Activated CD4-positive, alpha-beta T cell treated with anti-CD3 and anti-CD28 coated beads, Interleukin-2, amount 10 ng/mL, durations not matched to agents 24 days and 14 days (primary cell): ENCODE results near the gene TMEM100. TPM values are rescaled to one million over a fixed set of nuclear protein-coding genes. Genes with fewer than 3 reads are reported as not detected.

Source experiments
- DNase-seq: peaks from one replicate; pipeline ENCODE4 v3.0.0; 2022
- H3K27ac Mint-ChIP-seq: one replicate; pipeline ENCODE4 v1.8.0; 2022; ENCODE audit warnings: mild to moderate bottlenecking, mixed read lengths
- H3K27me3 Mint-ChIP-seq: one replicate; pipeline ENCODE4 v1.8.0; 2022; ENCODE audit warnings: mixed read lengths
- H3K36me3 Mint-ChIP-seq: one replicate; pipeline ENCODE4 v1.8.0; 2022; ENCODE audit warnings: low read depth, mild to moderate bottlenecking, mixed read lengths
- H3K4me1 Mint-ChIP-seq: one replicate; pipeline ENCODE4 v1.8.0; 2021; ENCODE audit warnings: mixed read lengths
- H3K4me3 Mint-ChIP-seq: one replicate; pipeline ENCODE4 v1.8.0; 2022; ENCODE audit warnings: mild to moderate bottlenecking, moderate library complexity, mixed read lengths
- H3K9me3 Mint-ChIP-seq: one replicate; pipeline ENCODE4 v1.8.0; 2021; ENCODE audit warnings: mixed read lengths
- intact Hi-C: fragments of 100-400 bp; cut with micrococcal nuclease; formaldehyde crosslinking; loops from one replicate; pipeline ENCODE4 v1.15.1; 2023
- total RNA-seq: library from RNA; stranded (reverse); gene quantifications from 2 replicates; pipeline ENCODE4 v1.2.3, GENCODE V29; 2022

The TMEM100 gene
- total RNA-seq, 1 donor from 2014 or later, result not detected

DNA sequence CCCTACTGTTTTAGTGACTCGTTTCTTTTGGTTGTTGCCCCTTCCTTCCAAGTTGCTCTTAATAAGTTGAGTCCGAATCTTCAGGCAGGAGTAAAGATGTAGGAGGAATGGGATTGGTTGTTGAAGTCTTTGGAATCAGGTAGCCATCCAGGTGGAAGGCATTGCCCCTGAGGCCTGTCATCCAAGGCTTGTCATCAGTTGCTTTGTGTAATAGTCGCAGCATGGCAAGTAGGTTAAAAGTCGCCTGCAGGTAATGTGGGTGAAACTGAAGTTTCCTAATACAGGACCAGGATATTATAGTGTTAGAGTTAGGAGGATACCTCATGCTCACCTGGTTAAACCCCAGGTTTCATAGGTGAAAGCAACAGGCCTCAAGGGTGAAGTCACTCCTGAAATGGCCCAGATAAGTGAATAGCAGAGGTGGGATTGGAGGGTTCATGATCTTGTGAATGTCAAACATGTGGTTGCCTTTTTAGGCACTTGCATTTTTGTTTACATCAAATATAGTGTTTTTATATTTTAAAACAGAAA is 29.1 kb upstream of the TMEM100 start:
- peaks cover 10% of the 10 kb centered on the region for H3K4me1 Mint-ChIP-seq
- peak overlapping the region; percentile 80 for H3K4me3 Mint-ChIP-seq
- H3K27ac Mint-ChIP-seq, result peak overlapping the region; percentile 20
- no peaks in the 10 kb centered on the region for H3K36me3 Mint-ChIP-seq
- intact Hi-C loops, result loop anchor here (2.0 kb wide), 1 partner anchor 331 kb away; the partner anchor contains the start of gene MMD
- peaks cover 18% of the 10 kb centered on the region for H3K27me3 Mint-ChIP-seq
- no peak for DNase-seq
- no peaks in the 10 kb centered on the region for H3K9me3 Mint-ChIP-seq

- Mint-ChIP-seq H3K4me3 (peak within 1 kb of the TSS; percentile 80), H3K4me1 (peaks cover 10% of the 10 kb centered on the region), H3K36me3 (no peaks in the 10 kb centered on the region), H3K9me3 (no peaks in the 10 kb centered on the region), H3K27ac (peak within 1 kb of the TSS; percentile 20), H3K27me3 (peaks cover 24% of the 10 kb centered on the region)
- DNase-seq, result peak; percentile 97
- intact Hi-C loops, result loop anchor here (1.0 to 2.0 kb wide), 2 partner anchors 17 to 330 kb away; partner anchors contain the start of gene MMD
These were observed 28.3 kb upstream of the TMEM100 start, which contains the start of gene PCTP for GRCh38 chr17:55750750-55751657. PCTP (plus strand) TSS chr17:55751051; CDS start chr17:55751104, 53 bp downstream.

GRCh38 chr17:55749985-55750384 is 27.3 kb upstream of the TMEM100 start:
- intact Hi-C loops, result loop anchor here (1.0 to 2.0 kb wide), 2 partner anchors 16 to 329 kb away; partner anchors contain the start of gene MMD
- Mint-ChIP-seq H3K4me1 (peaks cover 10% of the 10 kb centered on the region), H3K27me3 (peaks cover 31% of the 10 kb centered on the region), H3K9me3 (no peaks in the 10 kb centered on the region), H3K27ac (no peak overlapping the region), H3K36me3 (no peaks in the 10 kb centered on the region), H3K4me3 (peak overlapping the region; percentile 80)
- no peak for DNase-seq

DNA sequence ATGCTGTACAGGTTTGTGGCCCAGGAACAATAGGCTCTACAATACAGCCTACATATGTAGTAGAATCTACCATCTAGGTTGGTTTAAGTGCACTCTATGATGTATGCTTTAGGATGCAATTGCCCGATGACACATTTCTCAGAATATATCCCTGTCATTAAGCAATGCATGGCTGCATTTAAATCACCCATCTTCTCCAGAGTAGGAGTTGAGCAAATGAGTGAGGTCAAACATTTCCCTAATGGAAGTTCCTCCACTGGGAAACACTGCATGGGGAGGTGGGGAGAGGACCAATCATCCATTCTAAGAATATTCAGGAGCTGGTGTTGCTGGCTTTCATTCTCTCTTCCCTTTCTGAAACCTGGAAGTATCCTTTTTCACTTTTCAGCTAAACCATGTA is 26.2 kb upstream of the TMEM100 start:
- H3K4me1 Mint-ChIP-seq, result peaks cover 10% of the 10 kb centered on the region
- H3K36me3 Mint-ChIP-seq, result no peaks in the 10 kb centered on the region
- intact Hi-C loops, result no loop called here
- no peak for DNase-seq
- H3K4me3 Mint-ChIP-seq, result no peak overlapping the region
- H3K27me3 Mint-ChIP-seq, result peaks cover 33% of the 10 kb centered on the region
- no peak overlapping the region for H3K27ac Mint-ChIP-seq
- H3K9me3 Mint-ChIP-seq, result no peaks in the 10 kb centered on the region

DNA sequence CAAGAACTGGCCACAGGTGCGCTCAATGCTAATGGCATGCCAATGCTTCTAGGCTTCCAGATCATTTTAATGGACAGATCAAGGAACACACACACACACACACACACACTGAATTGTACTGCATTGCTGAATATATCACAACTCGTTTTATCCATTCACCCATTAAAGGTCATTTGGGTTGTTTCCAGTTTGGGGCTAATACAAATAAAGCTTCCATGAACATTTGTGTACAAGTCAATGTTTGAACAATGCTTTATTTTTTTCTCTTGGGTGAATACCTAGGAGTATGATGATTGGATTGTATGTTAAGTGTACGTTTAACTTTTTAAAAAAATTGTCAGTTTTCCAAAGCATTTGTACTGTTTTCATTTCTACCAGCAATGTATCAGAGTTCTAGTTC is 24.5 kb upstream of the TMEM100 start:
- no peaks in the 10 kb centered on the region for H3K36me3 Mint-ChIP-seq
- H3K27me3 Mint-ChIP-seq, result peaks cover 38% of the 10 kb centered on the region
- H3K9me3 Mint-ChIP-seq, result no peaks in the 10 kb centered on the region
- no peak overlapping the region for H3K27ac Mint-ChIP-seq
- H3K4me3 Mint-ChIP-seq, result no peak overlapping the region
- H3K4me1 Mint-ChIP-seq, result peaks cover 10% of the 10 kb centered on the region
- intact Hi-C loops, result no loop called here
- no peak for DNase-seq

DNA sequence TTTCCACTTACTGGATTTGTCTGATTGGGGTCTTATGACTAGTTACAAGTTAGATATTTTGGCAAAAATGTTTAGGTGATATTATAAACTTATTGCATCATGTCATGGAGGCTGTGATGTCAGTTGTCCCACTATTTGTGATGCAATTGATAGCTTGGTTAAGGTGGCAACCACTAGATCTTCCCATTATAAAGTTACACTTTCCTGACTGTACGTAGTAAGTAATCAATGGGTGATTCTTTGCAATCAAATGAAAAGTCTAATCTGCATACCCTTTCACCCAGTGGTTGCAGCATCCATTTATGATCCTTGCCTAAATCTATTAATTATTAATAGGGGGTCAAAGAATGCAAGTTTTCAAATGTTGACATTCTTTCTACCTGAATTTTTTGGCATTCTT is 23.8 kb upstream of the TMEM100 start:
- intact Hi-C loops, result no loop called here
- peaks cover 38% of the 10 kb centered on the region for H3K27me3 Mint-ChIP-seq

DNA sequence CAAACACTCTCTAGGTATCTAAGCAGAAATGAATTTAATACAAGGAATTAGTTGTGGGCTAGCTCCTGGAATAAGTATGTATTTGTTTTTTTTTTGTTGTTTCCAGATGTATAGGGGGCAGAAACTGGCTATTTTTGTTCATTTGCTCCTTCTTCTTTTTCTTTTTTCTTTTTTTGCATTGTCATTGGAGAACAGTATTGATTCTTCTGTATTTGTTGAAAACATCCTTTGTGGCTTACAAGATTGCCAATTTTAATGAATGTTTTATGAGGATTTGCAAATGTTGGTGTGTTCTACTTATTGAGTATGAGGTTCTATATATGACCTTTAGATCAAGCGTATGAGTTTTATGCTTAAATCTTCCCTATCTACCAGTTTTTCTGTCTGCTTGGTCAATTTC is 22.6 kb upstream of the TMEM100 start:
- H3K4me3 Mint-ChIP-seq, result no peak overlapping the region
- H3K27me3 Mint-ChIP-seq, result peaks cover 47% of the 10 kb centered on the region
- DNase-seq, result no peak
- no peak overlapping the region for H3K27ac Mint-ChIP-seq
- no peaks in the 10 kb centered on the region for H3K36me3 Mint-ChIP-seq
- H3K9me3 Mint-ChIP-seq, result no peaks in the 10 kb centered on the region
- H3K4me1 Mint-ChIP-seq, result no peaks in the 10 kb centered on the region
- intact Hi-C loops, result no loop called here

More for the DNA sequence above, 23.8 kb upstream of the TMEM100 start:
- H3K27ac Mint-ChIP-seq, result no peak overlapping the region
- H3K9me3 Mint-ChIP-seq, result no peaks in the 10 kb centered on the region
- H3K4me3 Mint-ChIP-seq, result no peak overlapping the region
- no peaks in the 10 kb centered on the region for H3K36me3 Mint-ChIP-seq
- peaks cover 6% of the 10 kb centered on the region for H3K4me1 Mint-ChIP-seq
- DNase-seq, result no peak

DNA sequence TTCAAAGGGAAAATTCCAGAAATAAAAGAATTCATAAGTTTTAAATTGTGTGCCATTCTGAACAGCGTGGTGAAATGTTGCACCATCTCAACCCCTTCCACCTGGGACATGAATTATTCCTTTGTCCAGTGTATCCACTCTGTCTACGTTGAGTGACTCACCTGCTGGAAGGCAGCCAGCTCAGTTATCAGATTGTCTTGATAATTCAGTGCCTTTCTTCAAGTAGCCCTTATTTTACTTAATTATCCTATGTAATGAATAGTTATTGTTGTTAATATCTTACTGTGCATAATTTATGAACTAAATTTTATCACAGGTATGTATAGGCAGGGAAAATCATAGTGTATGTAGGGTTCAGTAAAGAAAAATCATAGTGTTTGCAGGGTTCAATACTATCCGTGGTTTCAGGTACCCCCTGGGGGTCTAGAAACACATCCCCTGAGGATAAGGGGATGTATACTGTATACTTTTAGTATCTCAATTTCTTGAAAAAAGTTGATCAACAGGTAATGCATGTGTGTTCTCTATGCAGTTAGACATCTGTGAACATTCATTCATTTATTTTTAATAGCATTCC is 20.5 kb upstream of the TMEM100 start:
- DNase-seq, result no peak
- Mint-ChIP-seq H3K4me1 (no peaks in the 10 kb centered on the region), H3K4me3 (no peak overlapping the region), H3K36me3 (no peaks in the 10 kb centered on the region), H3K9me3 (no peaks in the 10 kb centered on the region), H3K27me3 (peaks cover 41% of the 10 kb centered on the region), H3K27ac (no peak overlapping the region)
- intact Hi-C loops, result no loop called here

- Mint-ChIP-seq H3K4me1 (no peaks in the 10 kb centered on the region), H3K9me3 (no peaks in the 10 kb centered on the region), H3K27me3 (peaks cover 39% of the 10 kb centered on the region), H3K27ac (no peak overlapping the region), H3K36me3 (no peaks in the 10 kb centered on the region), H3K4me3 (no peak overlapping the region)
- intact Hi-C loops, result no loop called here
- no peak for DNase-seq
These were observed 19.8 kb upstream of the TMEM100 start for GRCh38 chr17:55742272-55743102.

DNA sequence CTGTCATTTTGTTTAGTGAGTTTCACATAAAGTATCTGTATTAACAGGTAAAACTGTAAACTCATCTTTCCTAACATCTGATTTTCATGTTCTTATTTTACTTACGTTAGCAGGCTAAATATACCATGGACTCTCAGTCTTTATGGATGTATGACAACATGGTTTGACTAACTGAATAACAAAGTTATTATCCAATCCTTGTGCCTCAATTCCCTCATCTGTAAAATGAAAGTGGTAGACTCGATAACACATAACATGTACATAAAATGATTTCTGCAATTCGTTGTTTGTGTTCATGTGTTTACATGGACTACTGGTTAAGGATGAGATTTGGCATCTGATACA is 18.7 kb upstream of the TMEM100 start:
- no peak for DNase-seq
- Mint-ChIP-seq H3K36me3 (no peaks in the 10 kb centered on the region), H3K9me3 (no peaks in the 10 kb centered on the region), H3K27ac (no peak overlapping the region), H3K4me3 (no peak overlapping the region), H3K4me1 (no peaks in the 10 kb centered on the region), H3K27me3 (peaks cover 31% of the 10 kb centered on the region)
- intact Hi-C loops, result no loop called here

GRCh38 chr17:55740511-55741355 is 18.1 kb upstream of the TMEM100 start:
- intact Hi-C loops, result no loop called here
- Mint-ChIP-seq H3K27ac (no peak overlapping the region), H3K36me3 (no peaks in the 10 kb centered on the region), H3K4me1 (peaks cover under 1% of the 10 kb centered on the region), H3K9me3 (no peaks in the 10 kb centered on the region), H3K4me3 (no peak overlapping the region), H3K27me3 (peaks cover 27% of the 10 kb centered on the region)
- DNase-seq, result peak; percentile 23

DNA sequence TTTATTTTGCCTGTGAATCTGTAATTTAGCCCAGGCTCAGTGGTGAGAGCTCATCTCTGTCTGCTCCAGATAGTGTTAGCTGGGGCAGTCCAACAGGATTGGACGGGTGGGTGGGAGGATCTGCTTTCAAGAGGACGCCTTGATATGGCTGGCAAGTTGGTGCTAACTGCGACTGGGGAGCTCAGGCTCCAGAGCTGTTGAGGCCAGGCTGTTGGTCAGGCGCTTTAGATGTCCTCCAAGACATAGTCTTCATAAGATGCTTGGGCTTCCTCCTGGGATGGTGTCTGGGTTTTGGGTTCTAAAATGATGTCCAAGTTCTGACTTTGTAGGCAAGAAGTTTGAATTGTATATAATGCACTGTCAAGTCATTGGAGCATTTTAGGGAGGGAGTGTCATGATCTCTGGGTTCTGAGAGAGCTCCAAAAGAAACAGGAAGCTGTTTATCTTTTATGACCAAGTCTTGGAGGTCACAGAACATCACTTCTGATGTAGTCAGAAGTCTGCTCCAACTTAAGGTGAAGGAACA is 15.4 kb upstream of the TMEM100 start:
- H3K4me1 Mint-ChIP-seq, result peaks cover 17% of the 10 kb centered on the region
- H3K4me3 Mint-ChIP-seq, result no peak overlapping the region
- peaks cover 23% of the 10 kb centered on the region for H3K27me3 Mint-ChIP-seq
- no peaks in the 10 kb centered on the region for H3K9me3 Mint-ChIP-seq
- H3K36me3 Mint-ChIP-seq, result no peaks in the 10 kb centered on the region
- no peak overlapping the region for H3K27ac Mint-ChIP-seq
- intact Hi-C loops, result loop anchor here (10.0 kb wide), 2 partner anchors 287 to 323 kb away; no protein-coding TSS in a partner anchor
- DNase-seq, result peak; percentile 43
